ENCODE measurements around the gene VPS50.

VPS50 gene

GRCh38 chr7:93231799-93232672 is at the start of gene VPS50:
VPS50 (plus strand) TSS chr7:93232366; CDS start chr7:93232468, 102 bp downstream.
- Histone ChIP-seq H3K9me3 (ENCODE audit: control insufficient read depth in 2 of 2, low read length in 2 of 2) (no peaks in the 10 kb centered on the region), H3K36me3 (ENCODE audit: control insufficient read depth in 2 of 2, insufficient read depth in 2 of 2, low read length in 2 of 2) (no peaks in the 10 kb centered on the region), H3K27me3 (ENCODE audit: control insufficient read depth in 2 of 2, insufficient read depth in 2 of 2, low read length in 2 of 2) (no peaks in the 10 kb centered on the region), H3K9ac (ENCODE audit: low read depth in 1 of 2, low read length in 2 of 2) (peak within 1 kb of the TSS; percentile 76 to 86), H3K4me1 (ENCODE audit: control insufficient read depth in 2 of 2, insufficient read depth in 2 of 2, low read length in 2 of 2) (peaks cover 3 to 11% of the 10 kb centered on the region in 2 donors), H3K27ac (ENCODE audit: low read depth in 2 of 2, low read length in 2 of 2) (peak within 1 kb of the TSS; percentile 79), H3K4me3 (ENCODE audit: low read length in 2 of 2) (peak within 1 kb of the TSS; percentile 84 to 96)

GRCh38 chr7:93185303-93186027 is 46.7 kb upstream of the VPS50 start:
- Histone ChIP-seq H3K27ac (ENCODE audit: low read depth in 2 of 2, low read length in 2 of 2) (no peak overlapping the region), H3K4me1 (ENCODE audit: control insufficient read depth in 2 of 2, insufficient read depth in 2 of 2, low read length in 2 of 2) (no peaks in the 10 kb centered on the region), H3K36me3 (ENCODE audit: control insufficient read depth in 2 of 2, insufficient read depth in 2 of 2, low read length in 2 of 2) (no peaks in the 10 kb centered on the region), H3K9ac (ENCODE audit: low read depth in 1 of 2, low read length in 2 of 2) (no peak overlapping the region), H3K4me3 (ENCODE audit: low read length in 2 of 2) (no peak overlapping the region), H3K27me3 (ENCODE audit: control insufficient read depth in 2 of 2, insufficient read depth in 2 of 2, low read length in 2 of 2) (peaks cover 0 to 20% of the 10 kb centered on the region in 2 donors), H3K9me3 (ENCODE audit: control insufficient read depth in 2 of 2, low read length in 2 of 2) (peaks cover 0 to 3% of the 10 kb centered on the region in 2 donors)

- Histone ChIP-seq H3K36me3 (ENCODE audit: control insufficient read depth in 2 of 2, insufficient read depth in 2 of 2, low read length in 2 of 2) (no peaks in the 10 kb centered on the region), H3K4me3 (ENCODE audit: low read length in 2 of 2) (no peak overlapping the region), H3K4me1 (ENCODE audit: control insufficient read depth in 2 of 2, insufficient read depth in 2 of 2, low read length in 2 of 2) (no peaks in the 10 kb centered on the region), H3K9me3 (ENCODE audit: control insufficient read depth in 2 of 2, low read length in 2 of 2) (no peaks in the 10 kb centered on the region), H3K27me3 (ENCODE audit: control insufficient read depth in 2 of 2, insufficient read depth in 2 of 2, low read length in 2 of 2) (peaks cover 0 to 21% of the 10 kb centered on the region in 2 donors), H3K9ac (ENCODE audit: low read depth in 1 of 2, low read length in 2 of 2) (no peak overlapping the region), H3K27ac (ENCODE audit: low read depth in 2 of 2, low read length in 2 of 2) (no peak overlapping the region)
Observed at GRCh38 chr7:93188870-93189634, 43.1 kb upstream of the VPS50 start.

- H3K27me3 ChIP-seq (ENCODE audit: control insufficient read depth in 2 of 2, insufficient read depth in 2 of 2, low read length in 2 of 2): peaks cover 0 to 6% of the 10 kb centered on the region in 2 donors
- no peak overlapping the region for H3K4me3 ChIP-seq (ENCODE audit: low read length in 2 of 2)
- no peak overlapping the region for H3K27ac ChIP-seq (ENCODE audit: low read depth in 2 of 2, low read length in 2 of 2)
- H3K9me3 ChIP-seq (ENCODE audit: control insufficient read depth in 2 of 2, low read length in 2 of 2): no peaks in the 10 kb centered on the region
- no peak overlapping the region for H3K9ac ChIP-seq (ENCODE audit: low read depth in 1 of 2, low read length in 2 of 2)
- no peaks in the 10 kb centered on the region for H3K36me3 ChIP-seq (ENCODE audit: control insufficient read depth in 2 of 2, insufficient read depth in 2 of 2, low read length in 2 of 2)
- H3K4me1 ChIP-seq (ENCODE audit: control insufficient read depth in 2 of 2, insufficient read depth in 2 of 2, low read length in 2 of 2): peaks cover 4 to 12% of the 10 kb centered on the region in 2 donors
Observed at GRCh38 chr7:93194386-93194785, 37.8 kb upstream of the VPS50 start.

- H3K4me3 ChIP-seq (ENCODE audit: low read length in 2 of 2): no peak overlapping the region
- no peak overlapping the region for H3K27ac ChIP-seq (ENCODE audit: low read depth in 2 of 2, low read length in 2 of 2)
- no peaks in the 10 kb centered on the region for H3K9me3 ChIP-seq (ENCODE audit: control insufficient read depth in 2 of 2, low read length in 2 of 2)
- H3K36me3 ChIP-seq (ENCODE audit: control insufficient read depth in 2 of 2, insufficient read depth in 2 of 2, low read length in 2 of 2): no peaks in the 10 kb centered on the region
- peaks cover 4 to 12% of the 10 kb centered on the region in 2 donors for H3K4me1 ChIP-seq (ENCODE audit: control insufficient read depth in 2 of 2, insufficient read depth in 2 of 2, low read length in 2 of 2)
- no peak overlapping the region for H3K9ac ChIP-seq (ENCODE audit: low read depth in 1 of 2, low read length in 2 of 2)
- peaks cover 0 to 6% of the 10 kb centered on the region in 2 donors for H3K27me3 ChIP-seq (ENCODE audit: control insufficient read depth in 2 of 2, insufficient read depth in 2 of 2, low read length in 2 of 2)
Observed at GRCh38 chr7:93196336-93196735, 35.8 kb upstream of the VPS50 start.

GRCh38 chr7:93198472-93198871 is 33.7 kb upstream of the VPS50 start:
- no peaks in the 10 kb centered on the region for H3K27me3 ChIP-seq (ENCODE audit: control insufficient read depth in 2 of 2, insufficient read depth in 2 of 2, low read length in 2 of 2)
- no peak overlapping the region for H3K9ac ChIP-seq (ENCODE audit: low read depth in 1 of 2, low read length in 2 of 2)
- H3K36me3 ChIP-seq (ENCODE audit: control insufficient read depth in 2 of 2, insufficient read depth in 2 of 2, low read length in 2 of 2): no peaks in the 10 kb centered on the region
- peaks cover 14 to 23% of the 10 kb centered on the region in 2 donors for H3K4me1 ChIP-seq (ENCODE audit: control insufficient read depth in 2 of 2, insufficient read depth in 2 of 2, low read length in 2 of 2)
- H3K4me3 ChIP-seq (ENCODE audit: low read length in 2 of 2): no peak overlapping the region
- H3K27ac ChIP-seq (ENCODE audit: low read depth in 2 of 2, low read length in 2 of 2): no peak overlapping the region
- H3K9me3 ChIP-seq (ENCODE audit: control insufficient read depth in 2 of 2, low read length in 2 of 2): no peaks in the 10 kb centered on the region

- Histone ChIP-seq H3K4me1 (ENCODE audit: control insufficient read depth in 2 of 2, insufficient read depth in 2 of 2, low read length in 2 of 2) (peaks cover 12 to 19% of the 10 kb centered on the region in 2 donors), H3K4me3 (ENCODE audit: low read length in 2 of 2) (peak overlapping the region in 1 of 2 donors; percentile 27), H3K9ac (ENCODE audit: low read depth in 1 of 2, low read length in 2 of 2) (no peak overlapping the region), H3K36me3 (ENCODE audit: control insufficient read depth in 2 of 2, insufficient read depth in 2 of 2, low read length in 2 of 2) (no peaks in the 10 kb centered on the region), H3K27me3 (ENCODE audit: control insufficient read depth in 2 of 2, insufficient read depth in 2 of 2, low read length in 2 of 2) (no peaks in the 10 kb centered on the region), H3K9me3 (ENCODE audit: control insufficient read depth in 2 of 2, low read length in 2 of 2) (no peaks in the 10 kb centered on the region), H3K27ac (ENCODE audit: low read depth in 2 of 2, low read length in 2 of 2) (peak overlapping the region; percentile 62 to 65)
Observed at GRCh38 chr7:93202594-93203250, 29.4 kb upstream of the VPS50 start.

GRCh38 chr7:93203496-93203895 is 28.7 kb upstream of the VPS50 start:
- H3K27me3 ChIP-seq (ENCODE audit: control insufficient read depth in 2 of 2, insufficient read depth in 2 of 2, low read length in 2 of 2): no peaks in the 10 kb centered on the region

GRCh38 chr7:93205046-93205445 is 27.1 kb upstream of the VPS50 start:
- H3K36me3 ChIP-seq (ENCODE audit: control insufficient read depth in 2 of 2, insufficient read depth in 2 of 2, low read length in 2 of 2): peaks cover 0 to 3% of the 10 kb centered on the region in 2 donors
- H3K27me3 ChIP-seq (ENCODE audit: control insufficient read depth in 2 of 2, insufficient read depth in 2 of 2, low read length in 2 of 2): no peaks in the 10 kb centered on the region
- no peaks in the 10 kb centered on the region for H3K9me3 ChIP-seq (ENCODE audit: control insufficient read depth in 2 of 2, low read length in 2 of 2)
- H3K4me3 ChIP-seq (ENCODE audit: low read length in 2 of 2): no peak overlapping the region
- peaks cover 12 to 19% of the 10 kb centered on the region in 2 donors for H3K4me1 ChIP-seq (ENCODE audit: control insufficient read depth in 2 of 2, insufficient read depth in 2 of 2, low read length in 2 of 2)
- no peak overlapping the region for H3K9ac ChIP-seq (ENCODE audit: low read depth in 1 of 2, low read length in 2 of 2)
- H3K27ac ChIP-seq (ENCODE audit: low read depth in 2 of 2, low read length in 2 of 2): no peak overlapping the region

More at GRCh38 chr7:93203496-93203895, 28.7 kb upstream of the VPS50 start:
- no peak overlapping the region for H3K9ac ChIP-seq (ENCODE audit: low read depth in 1 of 2, low read length in 2 of 2)
- peak overlapping the region in 1 of 2 donors; percentile 27 for H3K4me3 ChIP-seq (ENCODE audit: low read length in 2 of 2)
- no peaks in the 10 kb centered on the region for H3K9me3 ChIP-seq (ENCODE audit: control insufficient read depth in 2 of 2, low read length in 2 of 2)
- peak overlapping the region; percentile 62 to 65 for H3K27ac ChIP-seq (ENCODE audit: low read depth in 2 of 2, low read length in 2 of 2)
- H3K36me3 ChIP-seq (ENCODE audit: control insufficient read depth in 2 of 2, insufficient read depth in 2 of 2, low read length in 2 of 2): peaks cover 0 to 2% of the 10 kb centered on the region in 2 donors
- H3K4me1 ChIP-seq (ENCODE audit: control insufficient read depth in 2 of 2, insufficient read depth in 2 of 2, low read length in 2 of 2): peaks cover 12 to 19% of the 10 kb centered on the region in 2 donors
